ENCODE data around the gene ZNF101.
"Not testable (repeated sequence)": the region's sequence is repeated elsewhere in the genome, so short reads cannot be mapped to it uniquely, and the experiment has no call there.

The ZNF101 gene

DNA sequence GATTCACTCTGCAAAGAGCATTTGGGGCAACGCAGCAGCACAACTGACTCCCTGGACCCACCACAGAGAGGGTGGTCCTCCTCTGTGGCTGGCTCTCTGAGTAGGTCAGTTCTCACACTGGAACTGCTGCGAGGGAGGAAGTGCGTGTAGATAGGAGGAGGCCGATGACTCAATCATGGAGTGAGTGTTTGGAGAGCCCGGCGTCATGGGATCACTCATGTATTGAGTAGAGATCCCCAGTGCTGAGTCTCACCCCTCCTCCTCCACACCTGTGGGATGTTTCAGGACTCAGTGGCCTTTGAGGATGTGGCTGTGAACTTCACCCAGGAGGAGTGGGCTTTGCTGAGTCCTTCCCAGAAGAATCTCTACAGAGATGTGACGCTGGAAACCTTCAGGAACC lies 8.9 kb downstream of the ZNF101 start:
- TF ChIP-seq, protein P1, sequence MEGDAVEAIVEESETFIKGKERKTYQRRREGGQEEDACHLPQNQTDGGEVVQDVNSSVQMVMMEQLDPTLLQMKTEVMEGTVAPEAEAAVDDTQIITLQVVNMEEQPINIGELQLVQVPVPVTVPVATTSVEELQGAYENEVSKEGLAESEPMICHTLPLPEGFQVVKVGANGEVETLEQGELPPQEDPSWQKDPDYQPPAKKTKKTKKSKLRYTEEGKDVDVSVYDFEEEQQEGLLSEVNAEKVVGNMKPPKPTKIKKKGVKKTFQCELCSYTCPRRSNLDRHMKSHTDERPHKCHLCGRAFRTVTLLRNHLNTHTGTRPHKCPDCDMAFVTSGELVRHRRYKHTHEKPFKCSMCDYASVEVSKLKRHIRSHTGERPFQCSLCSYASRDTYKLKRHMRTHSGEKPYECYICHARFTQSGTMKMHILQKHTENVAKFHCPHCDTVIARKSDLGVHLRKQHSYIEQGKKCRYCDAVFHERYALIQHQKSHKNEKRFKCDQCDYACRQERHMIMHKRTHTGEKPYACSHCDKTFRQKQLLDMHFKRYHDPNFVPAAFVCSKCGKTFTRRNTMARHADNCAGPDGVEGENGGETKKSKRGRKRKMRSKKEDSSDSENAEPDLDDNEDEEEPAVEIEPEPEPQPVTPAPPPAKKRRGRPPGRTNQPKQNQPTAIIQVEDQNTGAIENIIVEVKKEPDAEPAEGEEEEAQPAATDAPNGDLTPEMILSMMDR (conservative IDR thresholded peaks at IDR 0.05): no peak
- no peak for TF ChIP-seq ZFX (IDR thresholded peaks at IDR 0.05)
- H3K27ac ChIP-seq: no peak overlapping the region

DNA sequence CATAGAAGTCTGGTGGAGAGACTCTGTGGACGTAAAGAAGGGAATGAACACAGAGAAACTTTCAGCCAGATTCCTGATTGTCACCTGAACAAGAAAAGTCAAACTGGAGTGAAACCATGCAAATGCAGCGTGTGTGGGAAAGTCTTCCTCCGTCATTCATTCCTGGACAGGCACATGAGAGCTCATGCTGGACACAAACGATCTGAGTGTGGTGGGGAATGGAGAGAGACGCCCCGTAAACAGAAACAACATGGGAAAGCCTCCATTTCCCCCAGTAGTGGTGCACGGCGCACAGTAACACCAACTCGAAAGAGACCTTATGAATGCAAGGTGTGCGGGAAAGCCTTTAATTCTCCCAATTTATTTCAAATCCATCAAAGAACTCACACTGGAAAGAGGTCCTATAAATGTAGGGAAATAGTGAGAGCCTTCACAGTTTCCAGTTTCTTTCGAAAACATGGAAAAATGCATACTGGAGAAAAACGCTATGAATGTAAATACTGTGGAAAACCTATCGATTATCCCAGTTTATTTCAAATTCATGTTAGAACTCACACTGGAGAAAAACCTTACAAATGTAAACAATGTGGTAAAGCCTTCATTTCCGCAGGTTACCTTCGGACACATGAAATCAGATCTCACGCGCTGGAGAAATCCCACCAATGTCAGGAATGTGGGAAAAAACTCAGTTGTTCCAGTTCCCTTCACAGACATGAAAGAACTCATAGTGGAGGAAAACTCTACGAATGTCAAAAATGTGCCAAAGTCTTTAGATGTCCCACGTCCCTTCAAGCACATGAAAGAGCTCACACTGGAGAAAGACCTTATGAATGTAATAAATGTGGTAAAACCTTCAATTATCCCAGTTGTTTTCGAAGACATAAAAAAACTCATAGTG lies 10.8 kb downstream of the ZNF101 start:
- no peak overlapping the region for H3K27ac ChIP-seq
- TF ChIP-seq, protein P1 (conservative IDR thresholded peaks at IDR 0.05): no peak
- TF ChIP-seq ZFX (IDR thresholded peaks at IDR 0.05): no peak

GRCh38 chr19:19686119-19686518 lies 17.5 kb downstream of the ZNF101 start:
- not testable (repeated sequence) for H3K27ac ChIP-seq

DNA sequence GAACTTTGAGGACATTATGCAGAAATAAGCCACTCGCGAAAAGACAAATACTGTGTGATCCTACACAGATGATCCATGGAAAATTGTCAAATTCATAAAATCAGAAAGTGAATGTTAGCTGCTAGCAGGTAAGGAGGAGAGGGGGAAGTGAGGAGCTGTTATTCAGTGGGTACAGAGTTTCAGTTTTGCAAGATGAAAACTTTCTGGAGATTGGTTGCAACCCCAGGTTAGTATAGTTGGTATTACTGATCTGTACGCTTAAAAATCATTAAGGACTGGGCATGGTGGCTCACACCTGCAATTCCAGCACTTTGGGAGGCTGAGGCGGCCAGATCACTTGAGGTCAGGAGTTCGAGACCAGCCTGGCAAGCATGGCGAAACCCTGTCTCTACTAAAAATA lies 17.9 kb downstream of the ZNF101 start:
- TF ChIP-seq, protein P1 (conservative IDR thresholded peaks at IDR 0.05): no peak
- TF ChIP-seq ZFX (IDR thresholded peaks at IDR 0.05): no peak
- no peak overlapping the region for H3K27ac ChIP-seq

DNA sequence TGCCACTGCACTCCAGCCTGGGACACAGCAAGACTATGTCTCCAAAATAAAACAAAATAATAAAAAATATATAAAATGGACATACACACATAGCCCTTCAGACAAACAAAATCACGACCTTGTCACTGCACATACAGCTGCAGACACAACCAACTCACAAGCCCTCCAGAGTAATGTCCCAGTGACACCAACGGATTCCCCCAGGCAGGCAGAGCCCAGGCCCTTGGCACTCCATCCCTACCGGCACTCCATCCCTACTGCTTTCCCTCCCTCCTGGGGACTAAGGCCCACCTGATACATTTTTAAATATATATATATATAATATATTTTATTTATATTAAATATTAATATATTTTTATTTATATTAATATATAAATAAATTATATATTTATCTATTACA lies 18.5 kb downstream of the ZNF101 start:
- TF ChIP-seq, protein P1 (conservative IDR thresholded peaks at IDR 0.05): no peak
- H3K27ac ChIP-seq: no peak overlapping the region

GRCh38 chr19:19689023-19689422 lies 20.4 kb downstream of the ZNF101 start:
- not testable (repeated sequence) for H3K27ac ChIP-seq

- no peak overlapping the region for H3K27ac ChIP-seq
- no peak for TF ChIP-seq ZFX (IDR thresholded peaks at IDR 0.05)
- TF ChIP-seq, protein P1 (conservative IDR thresholded peaks at IDR 0.05): no peak
These were observed 23.0 kb downstream of the ZNF101 start for GRCh38 chr19:19691683-19692082.

- no peak for TF ChIP-seq ZFX (IDR thresholded peaks at IDR 0.05)
- TF ChIP-seq, protein P1 (conservative IDR thresholded peaks at IDR 0.05): no peak
- H3K27ac ChIP-seq: no peak overlapping the region
These were observed 27.7 kb downstream of the ZNF101 start for GRCh38 chr19:19696386-19696785.

Measured in C4-2B (cell line).